ENCODE measurements around the gene MARS2.
"Not testable (repeated sequence)": the region's sequence is repeated elsewhere in the genome, so short reads cannot be mapped to it uniquely, and the experiment has no call there.

MARS2 gene

DNA sequence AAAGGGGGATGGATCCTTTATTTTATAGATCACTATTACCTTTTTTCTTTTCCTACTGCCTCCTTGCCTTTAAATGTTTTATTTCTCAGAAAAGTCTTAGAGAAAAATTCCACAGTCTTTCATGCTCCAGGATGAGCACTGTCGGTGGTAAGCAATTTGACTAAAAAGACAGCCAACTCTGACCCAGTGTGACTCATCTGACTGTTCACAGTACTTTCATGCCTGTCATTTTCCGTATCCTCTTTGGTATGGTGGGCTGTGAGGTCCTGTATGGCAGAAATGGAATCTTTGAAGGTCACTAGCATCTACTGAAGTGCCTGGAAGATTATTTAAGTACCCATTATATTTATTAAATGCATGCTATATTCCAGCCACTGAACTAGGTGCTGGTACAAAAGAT is 27.7 kb upstream of the MARS2 start:
- TF ChIP-seq, protein P1, sequence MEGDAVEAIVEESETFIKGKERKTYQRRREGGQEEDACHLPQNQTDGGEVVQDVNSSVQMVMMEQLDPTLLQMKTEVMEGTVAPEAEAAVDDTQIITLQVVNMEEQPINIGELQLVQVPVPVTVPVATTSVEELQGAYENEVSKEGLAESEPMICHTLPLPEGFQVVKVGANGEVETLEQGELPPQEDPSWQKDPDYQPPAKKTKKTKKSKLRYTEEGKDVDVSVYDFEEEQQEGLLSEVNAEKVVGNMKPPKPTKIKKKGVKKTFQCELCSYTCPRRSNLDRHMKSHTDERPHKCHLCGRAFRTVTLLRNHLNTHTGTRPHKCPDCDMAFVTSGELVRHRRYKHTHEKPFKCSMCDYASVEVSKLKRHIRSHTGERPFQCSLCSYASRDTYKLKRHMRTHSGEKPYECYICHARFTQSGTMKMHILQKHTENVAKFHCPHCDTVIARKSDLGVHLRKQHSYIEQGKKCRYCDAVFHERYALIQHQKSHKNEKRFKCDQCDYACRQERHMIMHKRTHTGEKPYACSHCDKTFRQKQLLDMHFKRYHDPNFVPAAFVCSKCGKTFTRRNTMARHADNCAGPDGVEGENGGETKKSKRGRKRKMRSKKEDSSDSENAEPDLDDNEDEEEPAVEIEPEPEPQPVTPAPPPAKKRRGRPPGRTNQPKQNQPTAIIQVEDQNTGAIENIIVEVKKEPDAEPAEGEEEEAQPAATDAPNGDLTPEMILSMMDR (IDR thresholded peaks at IDR 0.05), result no peak
- Histone ChIP-seq H3K27ac (no peak overlapping the region), H3K4me1 (no peaks in the 10 kb centered on the region), H3K9me3 (ENCODE audit: control insufficient read depth, low read length) (no peaks in the 10 kb centered on the region), H3K9ac (no peak overlapping the region), H3K27me3 (ENCODE audit: control insufficient read depth, insufficient read depth, low read length) (no peaks in the 10 kb centered on the region), H3K4me2 (ENCODE audit: low read length) (no peak overlapping the region), H3K79me2 (no peaks in the 10 kb centered on the region), H3K4me3 (ENCODE audit: low read depth, low read length) (no peak overlapping the region), H3K36me3 (ENCODE audit: control insufficient read depth, insufficient read depth, low read length) (no peaks in the 10 kb centered on the region), H2AFZ (no peak overlapping the region)

DNA sequence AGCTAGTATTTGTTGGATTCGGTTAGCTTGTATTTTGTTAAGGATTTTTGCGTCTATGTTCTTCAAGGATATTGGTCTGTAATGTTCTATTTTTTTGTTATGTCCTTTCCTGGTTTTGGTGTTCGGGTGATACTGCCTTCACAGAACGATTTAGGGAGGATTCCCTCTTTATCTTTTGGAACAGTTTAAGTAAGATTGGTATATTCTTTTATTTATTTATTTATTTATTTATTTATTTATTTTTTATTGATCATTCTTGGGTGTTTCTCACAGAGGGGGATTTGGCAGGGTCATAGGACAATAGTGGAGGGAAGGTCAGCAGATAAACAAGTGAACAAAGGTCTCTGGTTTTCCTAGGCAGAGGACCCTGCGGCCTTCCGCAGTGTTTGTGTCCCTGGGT is 10.0 kb upstream of the MARS2 start:
- not testable (repeated sequence) for H3K4me1 ChIP-seq; H2AFZ ChIP-seq; H3K4me2 ChIP-seq (ENCODE audit: low read length); H3K9ac ChIP-seq; H3K9me3 ChIP-seq (ENCODE audit: control insufficient read depth, low read length); H3K79me2 ChIP-seq; H3K4me3 ChIP-seq (ENCODE audit: low read depth, low read length); H3K27ac ChIP-seq; H3K27me3 ChIP-seq (ENCODE audit: control insufficient read depth, insufficient read depth, low read length); H3K36me3 ChIP-seq (ENCODE audit: control insufficient read depth, insufficient read depth, low read length)

DNA sequence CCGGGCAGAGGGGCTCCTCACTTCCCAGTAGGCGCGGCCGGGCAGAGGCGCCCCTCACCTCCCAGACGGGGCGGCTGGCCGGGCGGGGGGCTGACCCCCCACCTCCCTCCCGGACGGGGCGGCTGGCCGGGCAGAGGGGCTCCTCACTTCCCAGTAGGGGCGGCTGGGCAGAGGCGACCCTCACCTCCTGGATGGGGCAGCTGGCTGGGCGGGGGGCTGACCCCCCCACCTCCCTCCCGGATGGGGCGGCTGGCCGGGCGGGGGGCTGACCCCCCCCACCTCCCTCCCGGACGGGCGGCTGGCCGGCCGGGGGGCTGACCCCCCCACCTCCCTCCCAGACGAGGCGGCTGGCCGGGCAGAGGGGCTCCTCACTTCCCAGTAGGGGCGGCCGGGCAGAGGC is 9.2 kb upstream of the MARS2 start:
- not testable (repeated sequence) for H3K27ac ChIP-seq; H3K27me3 ChIP-seq (ENCODE audit: control insufficient read depth, insufficient read depth, low read length); H3K36me3 ChIP-seq (ENCODE audit: control insufficient read depth, insufficient read depth, low read length); H3K9me3 ChIP-seq (ENCODE audit: control insufficient read depth, low read length); H2AFZ ChIP-seq; H3K9ac ChIP-seq; H3K4me3 ChIP-seq (ENCODE audit: low read depth, low read length); H3K79me2 ChIP-seq; H3K4me1 ChIP-seq; H3K4me2 ChIP-seq (ENCODE audit: low read length)

DNA sequence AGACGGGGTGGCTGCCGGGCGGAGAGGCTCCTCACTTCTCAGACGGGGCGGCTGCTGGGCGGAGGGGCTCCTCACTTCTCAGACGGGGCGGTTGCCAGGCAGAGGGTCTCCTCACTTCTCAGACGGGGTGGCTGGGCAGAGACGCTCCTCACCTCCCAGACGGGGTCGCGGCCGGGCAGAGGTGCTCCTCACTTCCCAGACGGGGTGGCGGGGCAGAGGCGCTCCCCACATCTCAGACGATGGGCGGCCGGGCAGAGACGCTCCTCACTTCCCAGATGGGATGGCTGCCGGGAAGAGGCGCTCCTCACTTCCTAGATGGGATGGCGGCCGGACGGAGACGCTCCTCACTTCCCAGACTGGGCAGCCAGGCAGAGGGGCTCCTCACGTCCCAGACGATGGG is 8.6 kb upstream of the MARS2 start:
- not testable (repeated sequence) for H3K9ac ChIP-seq; H3K9me3 ChIP-seq (ENCODE audit: control insufficient read depth, low read length); H3K27me3 ChIP-seq (ENCODE audit: control insufficient read depth, insufficient read depth, low read length); H3K79me2 ChIP-seq; H3K4me2 ChIP-seq (ENCODE audit: low read length); H3K4me3 ChIP-seq (ENCODE audit: low read depth, low read length); H3K4me1 ChIP-seq; H2AFZ ChIP-seq; H3K36me3 ChIP-seq (ENCODE audit: control insufficient read depth, insufficient read depth, low read length); H3K27ac ChIP-seq

DNA sequence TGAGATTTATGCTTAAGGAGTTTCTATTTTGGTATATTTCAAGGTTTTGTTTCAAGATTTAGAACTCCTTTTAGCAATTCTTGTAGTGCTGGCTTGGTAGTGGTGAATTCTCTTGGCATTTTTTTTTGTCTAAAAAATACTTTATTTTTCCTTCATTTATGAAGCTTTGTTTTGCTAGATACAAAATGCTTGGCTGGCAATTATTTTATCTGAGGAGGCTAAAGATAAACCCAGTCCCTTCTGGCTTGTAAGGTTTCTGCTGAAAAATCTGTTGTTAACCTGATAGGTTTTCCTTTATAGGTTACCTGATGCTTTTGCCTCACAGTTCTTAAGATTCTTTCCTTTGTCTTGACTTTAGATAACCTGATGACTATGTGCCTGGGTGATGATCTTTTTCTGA is 5.4 kb upstream of the MARS2 start:
- H3K79me2 ChIP-seq, result not testable (repeated sequence)

DNA sequence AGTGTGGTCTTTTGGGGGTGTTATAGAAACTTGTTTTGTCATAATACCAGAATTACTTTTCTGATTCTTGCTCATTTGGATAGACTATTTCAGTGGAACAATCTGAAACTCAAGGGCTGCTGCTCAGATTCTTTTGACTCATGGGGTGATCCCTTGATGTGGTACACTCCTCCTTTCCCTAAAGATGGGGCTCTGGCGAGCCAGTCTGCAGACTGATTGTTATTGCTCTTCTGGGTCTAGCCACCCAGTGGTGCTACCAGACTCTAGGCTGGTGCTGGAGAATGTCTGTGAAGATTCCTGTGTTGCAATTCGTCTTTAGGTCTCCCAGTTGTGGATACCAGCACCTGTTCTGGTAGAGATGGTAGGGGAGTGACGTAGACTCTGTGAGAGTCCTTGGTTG is 4.2 kb upstream of the MARS2 start:
- TF ChIP-seq, protein P1 (IDR thresholded peaks at IDR 0.05), result no peak
- Histone ChIP-seq H3K79me2 (no peaks in the 10 kb centered on the region), H3K9ac (no peak overlapping the region), H3K27me3 (ENCODE audit: control insufficient read depth, insufficient read depth, low read length) (no peaks in the 10 kb centered on the region), H3K4me2 (ENCODE audit: low read length) (no peak overlapping the region), H3K4me1 (peaks cover 2% of the 10 kb centered on the region), H3K36me3 (ENCODE audit: control insufficient read depth, insufficient read depth, low read length) (no peaks in the 10 kb centered on the region), H3K4me3 (ENCODE audit: low read depth, low read length) (no peak overlapping the region), H3K9me3 (ENCODE audit: control insufficient read depth, low read length) (no peaks in the 10 kb centered on the region), H3K27ac (no peak overlapping the region), H2AFZ (no peak overlapping the region)

More for the DNA sequence above, 5.4 kb upstream of the MARS2 start:
- not testable (repeated sequence) for H3K4me1 ChIP-seq; H3K4me3 ChIP-seq (ENCODE audit: low read depth, low read length); H2AFZ ChIP-seq; H3K4me2 ChIP-seq (ENCODE audit: low read length); H3K27ac ChIP-seq; H3K36me3 ChIP-seq (ENCODE audit: control insufficient read depth, insufficient read depth, low read length); H3K9ac ChIP-seq; H3K9me3 ChIP-seq (ENCODE audit: control insufficient read depth, low read length); H3K27me3 ChIP-seq (ENCODE audit: control insufficient read depth, insufficient read depth, low read length)

DNA sequence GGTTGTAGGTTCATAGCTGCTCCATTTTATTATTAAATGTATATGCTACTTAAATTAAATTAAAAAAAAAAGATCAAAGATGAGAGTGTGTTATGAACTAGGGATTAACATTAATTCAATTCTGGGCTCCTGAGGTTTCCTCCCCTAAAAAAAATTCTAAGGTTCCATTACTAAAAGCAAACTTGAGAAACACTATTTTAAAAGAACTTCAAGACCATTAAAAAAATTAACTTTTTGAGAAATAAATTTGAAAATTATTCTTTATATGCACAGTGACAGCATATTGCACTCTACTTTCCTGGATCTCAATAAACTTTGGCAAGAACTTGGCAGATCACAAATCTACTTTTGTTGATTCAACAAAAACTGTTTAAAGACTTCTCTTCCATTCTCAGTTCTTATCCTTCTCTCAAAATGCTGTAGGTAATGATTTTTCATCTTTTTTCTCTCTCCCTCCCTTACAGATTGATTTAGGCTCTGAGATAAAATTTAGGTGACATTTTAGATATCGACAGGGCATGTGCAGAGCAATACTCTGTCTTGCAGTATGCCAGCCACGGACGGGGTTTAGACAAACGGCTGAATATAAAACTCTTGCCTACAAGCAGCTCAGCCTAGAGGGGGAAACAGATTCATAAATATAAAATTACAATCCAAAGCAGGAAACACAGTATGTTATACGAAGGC is 592 bp upstream of the MARS2 start:
- H3K4me2 ChIP-seq (ENCODE audit: low read length), result peak overlapping the region; percentile 100
- peak overlapping the region; percentile 95 for H2AFZ ChIP-seq
- H3K9me3 ChIP-seq (ENCODE audit: control insufficient read depth, low read length), result no peaks in the 10 kb centered on the region
- H3K36me3 ChIP-seq (ENCODE audit: control insufficient read depth, insufficient read depth, low read length), result no peaks in the 10 kb centered on the region
- peaks cover 9% of the 10 kb centered on the region for H3K79me2 ChIP-seq
- H3K9ac ChIP-seq, result peak overlapping the region; percentile 20
- peak overlapping the region; percentile 83 for H3K4me3 ChIP-seq (ENCODE audit: low read depth, low read length)
- H3K4me1 ChIP-seq, result peaks cover 16% of the 10 kb centered on the region
- TF ChIP-seq, protein P1 (IDR thresholded peaks at IDR 0.05), result no peak
- H3K27me3 ChIP-seq (ENCODE audit: control insufficient read depth, insufficient read depth, low read length), result no peaks in the 10 kb centered on the region
- peak overlapping the region; percentile 80 for H3K27ac ChIP-seq
